ENCODE results near the gene ZBTB20.

The ZBTB20 gene

GRCh38 chr3:114528517-114528916 is 618.6 kb downstream of the ZBTB20 start:
- H3K4me3 ChIP-seq (ENCODE audit: low read length) = no peak overlapping the region
- no peak for TF ChIP-seq CTCF (conservative IDR thresholded peaks at IDR 0.05; ENCODE audit: low read depth, low read length)
- no peak for DNase-seq (ENCODE audit: low read depth)

- TF ChIP-seq CTCF (conservative IDR thresholded peaks at IDR 0.05; ENCODE audit: low read depth, low read length) = peak; percentile 74
- no peak for DNase-seq (ENCODE audit: low read depth)
Measured at GRCh38 chr3:114527036-114527644, 619.9 kb downstream of the ZBTB20 start.

GRCh38 chr3:114525278-114525677 is 621.8 kb downstream of the ZBTB20 start:
- no peak overlapping the region for H3K4me3 ChIP-seq (ENCODE audit: low read length)
- DNase-seq (ENCODE audit: low read depth) = no peak
- no peak for TF ChIP-seq CTCF (conservative IDR thresholded peaks at IDR 0.05; ENCODE audit: low read depth, low read length)

More at GRCh38 chr3:114527036-114527644, 619.9 kb downstream of the ZBTB20 start:
- H3K4me3 ChIP-seq (ENCODE audit: low read length) = no peak overlapping the region

DNA sequence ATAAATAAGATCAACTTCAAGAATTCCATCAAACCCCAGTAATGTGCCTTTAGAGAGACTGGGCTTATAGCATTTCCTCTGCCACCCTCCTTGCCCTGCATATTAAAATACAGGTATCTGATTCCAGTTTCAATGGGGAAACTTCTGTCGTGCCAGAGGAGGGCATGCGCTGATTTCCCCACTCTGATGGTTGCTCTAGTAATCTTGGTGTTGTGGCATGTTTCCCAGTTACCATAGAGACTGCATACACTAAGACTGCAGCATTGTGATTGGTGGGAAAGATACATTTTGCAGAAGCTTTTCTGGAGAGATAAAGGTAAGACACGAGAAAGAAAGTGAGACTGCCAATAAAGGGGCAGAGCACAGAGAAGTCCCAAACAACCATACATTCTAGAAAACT is 627.7 kb downstream of the ZBTB20 start:
- no peak overlapping the region for H3K4me3 ChIP-seq (ENCODE audit: low read length)
- no peak for TF ChIP-seq CTCF (conservative IDR thresholded peaks at IDR 0.05; ENCODE audit: low read depth, low read length)
- DNase-seq (ENCODE audit: low read depth) = peak; percentile 86

- no peak overlapping the region for H3K4me3 ChIP-seq (ENCODE audit: low read length)
- no peak for DNase-seq (ENCODE audit: low read depth)
- TF ChIP-seq CTCF (conservative IDR thresholded peaks at IDR 0.05; ENCODE audit: low read depth, low read length) = no peak
Measured at GRCh38 chr3:114518206-114518808, 628.8 kb downstream of the ZBTB20 start.

DNA sequence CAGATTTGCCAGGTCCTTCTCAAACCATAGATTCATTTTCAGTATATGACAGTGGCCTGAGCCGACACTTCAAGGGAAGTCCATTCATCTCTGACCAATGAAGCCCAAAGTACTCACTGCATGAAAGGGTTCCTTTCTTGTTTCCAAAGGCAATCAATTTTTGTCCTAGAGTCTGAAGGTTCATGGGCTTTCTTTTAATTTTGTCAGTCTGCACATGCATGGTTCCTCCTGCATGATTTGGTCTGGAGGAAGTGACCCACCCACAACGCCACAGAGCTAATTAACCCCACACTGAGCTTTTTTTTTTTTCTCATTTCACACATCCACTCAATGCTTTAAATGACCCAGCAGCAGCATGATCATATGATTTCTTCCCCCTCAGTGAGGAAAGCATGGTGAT is 636.9 kb downstream of the ZBTB20 start:
- no peak for TF ChIP-seq CTCF (conservative IDR thresholded peaks at IDR 0.05; ENCODE audit: low read depth, low read length)
- H3K4me3 ChIP-seq (ENCODE audit: low read length) = no peak overlapping the region
- DNase-seq (ENCODE audit: low read depth) = no peak

- no peak for DNase-seq (ENCODE audit: low read depth)
- no peak overlapping the region for H3K4me3 ChIP-seq (ENCODE audit: low read length)
- no peak for TF ChIP-seq CTCF (conservative IDR thresholded peaks at IDR 0.05; ENCODE audit: low read depth, low read length)
Measured at GRCh38 chr3:114509756-114510155, 637.3 kb downstream of the ZBTB20 start.
